Smooth muscle cell (in vitro differentiated cells): ENCODE data around the gene UCN2. TPM values are rescaled to one million over a fixed set of nuclear protein-coding genes. Genes with fewer than 3 reads are reported as not detected.

ENCODE experiments used
- DNase-seq: peaks from one replicate; lab custom pipeline; 2025; ENCODE audit not compliant: unreplicated experiment; lab: John Stamatoyannopoulos, UW
- H2AFZ ChIP-seq: fragments of 200-600 bp; sonication (generic); 2 replicates; pipeline ENCODE4 v1.6.0; 2016; ENCODE audit warnings: antibody characterized with exemption, low read depth, mild to moderate bottlenecking
- H3F3A ChIP-seq: fragments of 200-600 bp; sonication (generic); 2 replicates; pipeline ENCODE4 v1.6.0; 2017; ENCODE audit warnings: antibody characterized with exemption, low read depth
- H3K27ac ChIP-seq: fragments of 200-600 bp; sonication (generic); 2 replicates; pipeline ENCODE4 v1.5.1; 2016; ENCODE audit warnings: low read depth, mild to moderate bottlenecking
- H3K27me3 ChIP-seq: fragments of 200-600 bp; sonication (generic); 2 replicates; pipeline ENCODE4 v1.6.1; 2016; ENCODE audit warnings: low read depth, mild to moderate bottlenecking
- H3K36me3 ChIP-seq: fragments of 200-600 bp; sonication (generic); 2 replicates; pipeline ENCODE4 v1.5.1; 2016; ENCODE audit warnings: low read depth
- H3K4me1 ChIP-seq: fragments of 200-600 bp; sonication (generic); 2 replicates; pipeline ENCODE4 v1.5.1; 2016; ENCODE audit warnings: low read depth
- H3K4me2 ChIP-seq: fragments of 200-600 bp; sonication (generic); 2 replicates; pipeline ENCODE4 v1.6.0; 2016; ENCODE audit warnings: mild to moderate bottlenecking
- H3K4me3 ChIP-seq: fragments of 200-600 bp; sonication (generic); 2 replicates; pipeline ENCODE4 v1.5.1; 2016; ENCODE audit warnings: mild to moderate bottlenecking
- H3K79me2 ChIP-seq: fragments of 200-600 bp; sonication (generic); 2 replicates; pipeline ENCODE4 v1.6.0; 2016; ENCODE audit warnings: low read depth, mild to moderate bottlenecking
- H3K9ac ChIP-seq: fragments of 200-600 bp; sonication (generic); 2 replicates; pipeline ENCODE4 v1.6.0; 2016; ENCODE audit warnings: low read depth
- H3K9me3 ChIP-seq: fragments of 200-600 bp; sonication (generic); replicated peaks from 2 replicates; pipeline ENCODE4 v1.5.1; 2016; ENCODE audit warnings: low read depth
- H4K20me1 ChIP-seq: fragments of 200-600 bp; sonication (generic); 2 replicates; pipeline ENCODE4 v1.6.0; 2016; ENCODE audit warnings: low read depth
- WGBS: methylation state at CpG from one replicate; pipeline ENCODE4 v1.1.7; 2016; ENCODE audit warnings: low lambda C conversion rate; 5-methylcytosine and 5-hydroxymethylcytosine counted together
- polyA plus RNA-seq: library from polyadenylated mRNA; unstranded; fragments of >200 nt; fragmentation: Nextera tagmentation; extraction: Ambion mirVana; gene quantifications from 2 replicates; pipeline ENCODE4 v1.2.1, GENCODE V29; 2016
- total RNA-seq: library from RNA; depleted of rRNA; stranded (reverse); fragments of >200 nt; gene quantifications from 2 replicates; pipeline ENCODE4 v1.2.3, GENCODE V29; 2014
- TF ChIP-seq, protein P1 (sequence below): fragments of 200-600 bp; sonication (generic); IDR thresholded peaks from 2 replicates; pipeline ENCODE4 v1.5.1; 2017; ENCODE audit warnings: borderline replicate concordance, mild to moderate bottlenecking, antibody characterized with exemption; ENCODE audit not compliant: insufficient read depth, poor library complexity, severe bottlenecking

UCN2 gene
- total and polyA plus RNA-seq, 2 experiments from 2014 or later: 4.3 to 7.0 TPM

DNA sequence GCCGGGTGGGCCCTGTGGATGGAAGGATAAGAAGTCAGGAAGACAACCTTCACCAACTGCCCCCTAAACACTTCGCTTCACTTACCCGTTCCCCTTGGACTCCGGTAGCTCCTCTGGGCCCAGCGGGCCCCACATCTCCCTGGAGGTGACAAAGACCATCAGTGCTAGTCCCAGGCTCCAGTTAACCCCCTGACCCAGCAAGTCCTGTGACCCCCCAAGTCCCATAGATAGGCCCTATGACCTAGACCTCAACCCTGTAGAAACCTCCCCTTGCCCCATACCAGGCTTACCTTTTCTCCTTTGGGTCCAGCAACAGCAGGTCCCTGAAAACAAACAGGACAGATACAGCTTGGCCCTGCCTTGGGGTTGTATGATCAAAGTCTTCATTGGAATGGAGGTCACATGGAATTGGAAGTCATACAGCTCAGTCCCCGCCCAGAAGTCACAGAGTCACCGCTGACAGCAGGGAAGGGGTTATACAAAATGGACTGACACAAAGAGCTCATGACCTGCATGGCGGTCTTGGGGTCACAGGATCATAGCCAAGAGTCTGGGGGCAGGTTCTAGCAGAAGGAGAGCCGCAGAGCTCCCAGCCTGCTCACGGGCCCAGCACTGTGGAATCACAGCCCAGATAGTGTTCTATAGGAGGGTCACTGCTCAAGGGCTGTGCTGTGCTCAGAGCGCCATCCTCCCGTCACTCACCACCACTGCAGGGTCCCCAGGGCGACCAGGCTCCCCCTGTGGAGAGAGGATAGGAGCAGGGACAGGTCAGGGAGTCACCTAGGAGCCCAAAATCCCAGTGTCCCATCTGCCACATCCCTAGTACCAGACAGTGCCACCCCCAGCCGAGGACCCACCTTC is 18.3 kb upstream of the UCN2 start:
- Histone ChIP-seq H3K4me2 (no peak overlapping the region), H3K36me3 (peaks cover 3% of the 10 kb centered on the region), H3K27me3 (no peaks in the 10 kb centered on the region), H3K4me3 (no peak overlapping the region), H3K79me2 (no peaks in the 10 kb centered on the region), H3K9ac (no peak overlapping the region), H4K20me1 (peaks cover 29% of the 10 kb centered on the region), H3K27ac (no peak overlapping the region), H3K9me3 (no peaks in the 10 kb centered on the region), H3F3A (no peaks in the 10 kb centered on the region), H2AFZ (no peak overlapping the region), H3K4me1 (no peaks in the 10 kb centered on the region)
- DNase-seq: no peak
- TF ChIP-seq, protein P1, sequence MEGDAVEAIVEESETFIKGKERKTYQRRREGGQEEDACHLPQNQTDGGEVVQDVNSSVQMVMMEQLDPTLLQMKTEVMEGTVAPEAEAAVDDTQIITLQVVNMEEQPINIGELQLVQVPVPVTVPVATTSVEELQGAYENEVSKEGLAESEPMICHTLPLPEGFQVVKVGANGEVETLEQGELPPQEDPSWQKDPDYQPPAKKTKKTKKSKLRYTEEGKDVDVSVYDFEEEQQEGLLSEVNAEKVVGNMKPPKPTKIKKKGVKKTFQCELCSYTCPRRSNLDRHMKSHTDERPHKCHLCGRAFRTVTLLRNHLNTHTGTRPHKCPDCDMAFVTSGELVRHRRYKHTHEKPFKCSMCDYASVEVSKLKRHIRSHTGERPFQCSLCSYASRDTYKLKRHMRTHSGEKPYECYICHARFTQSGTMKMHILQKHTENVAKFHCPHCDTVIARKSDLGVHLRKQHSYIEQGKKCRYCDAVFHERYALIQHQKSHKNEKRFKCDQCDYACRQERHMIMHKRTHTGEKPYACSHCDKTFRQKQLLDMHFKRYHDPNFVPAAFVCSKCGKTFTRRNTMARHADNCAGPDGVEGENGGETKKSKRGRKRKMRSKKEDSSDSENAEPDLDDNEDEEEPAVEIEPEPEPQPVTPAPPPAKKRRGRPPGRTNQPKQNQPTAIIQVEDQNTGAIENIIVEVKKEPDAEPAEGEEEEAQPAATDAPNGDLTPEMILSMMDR: no peak
- 91% methylated on average over 14 of the region's 14 CpGs for WGBS

DNA sequence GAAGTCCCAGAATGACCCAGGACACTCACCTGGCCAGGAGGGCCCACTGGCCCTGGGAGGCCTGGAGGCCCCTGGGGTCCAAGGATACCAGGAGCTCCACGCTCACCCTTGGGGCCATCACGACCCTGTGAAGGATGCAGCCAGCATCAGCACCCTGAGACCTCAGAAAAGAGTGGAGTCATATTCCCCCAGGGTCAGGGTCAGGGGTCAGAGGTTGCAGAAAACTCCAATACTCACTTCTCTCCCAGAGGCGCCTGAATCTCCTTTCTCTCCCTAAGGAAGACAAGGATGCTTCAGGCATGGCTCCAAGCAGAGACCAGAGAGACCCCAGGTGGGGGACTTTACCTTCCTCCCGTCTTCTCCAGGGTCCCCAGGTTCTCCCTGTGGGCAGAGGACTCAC is 13.1 kb upstream of the UCN2 start:
- Histone ChIP-seq H4K20me1 (no peaks in the 10 kb centered on the region), H3K27ac (no peak overlapping the region), H3K4me1 (no peaks in the 10 kb centered on the region), H3K9me3 (no peaks in the 10 kb centered on the region), H3K79me2 (no peaks in the 10 kb centered on the region), H3K27me3 (no peaks in the 10 kb centered on the region), H3K36me3 (peaks cover 3% of the 10 kb centered on the region), H2AFZ (no peak overlapping the region), H3F3A (no peaks in the 10 kb centered on the region), H3K9ac (no peak overlapping the region), H3K4me3 (no peak overlapping the region), H3K4me2 (no peak overlapping the region)
- TF ChIP-seq, protein P1: no peak
- 94% methylated on average over 4 of the region's 4 CpGs for WGBS
- DNase-seq: no peak

DNA sequence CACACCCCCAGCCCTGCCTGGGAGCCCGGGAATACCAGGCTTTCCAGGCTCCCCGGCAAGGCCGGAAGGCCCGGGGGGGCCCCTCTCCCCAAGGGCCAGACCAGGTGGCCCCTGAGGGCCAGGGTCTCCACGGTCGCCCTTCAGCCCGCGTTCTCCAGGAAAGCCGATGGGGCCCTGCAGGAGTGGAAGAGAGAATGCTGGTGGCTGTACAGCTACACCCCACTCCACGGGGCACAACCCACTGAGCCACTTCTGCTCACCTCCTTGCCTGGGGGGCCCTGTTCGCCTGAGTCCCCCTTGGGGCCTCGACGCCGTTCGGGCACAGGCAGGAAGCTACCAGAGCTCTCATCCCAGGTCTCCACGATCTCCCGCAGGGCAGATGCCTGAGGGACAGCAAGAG is 11.8 kb upstream of the UCN2 start:
- Histone ChIP-seq H3K27ac (no peak overlapping the region), H3K9ac (no peak overlapping the region), H3K79me2 (no peaks in the 10 kb centered on the region), H3F3A (no peaks in the 10 kb centered on the region), H4K20me1 (no peaks in the 10 kb centered on the region), H2AFZ (no peak overlapping the region), H3K36me3 (peaks cover 3% of the 10 kb centered on the region), H3K4me2 (no peak overlapping the region), H3K9me3 (no peaks in the 10 kb centered on the region), H3K4me3 (no peak overlapping the region), H3K4me1 (no peaks in the 10 kb centered on the region), H3K27me3 (no peaks in the 10 kb centered on the region)
- WGBS: 97% methylated on average over 16 of the region's 17 CpGs
- DNase-seq: no peak
- TF ChIP-seq, protein P1: no peak
